Measurements from ENCODE around the gene MRPL34.

Gene MRPL34

GRCh38 chr19:17309198-17309964 is 3.7 kb downstream of the MRPL34 start, which contains the start of gene DDA1:
TSS of gene DDA1 (plus strand) at chr19:17309563. CDS start at chr19:17309655, 92 bp downstream.
- DNase-seq (ENCODE audit: low read depth in 1 of 2, low spot score in 1 of 2), result peak; percentile 89 to 97

GRCh38 chr19:17309965-17310461 is 4.3 kb downstream of the MRPL34 start:
- no peak for DNase-seq (ENCODE audit: low read depth in 1 of 2, low spot score in 1 of 2)

DNA sequence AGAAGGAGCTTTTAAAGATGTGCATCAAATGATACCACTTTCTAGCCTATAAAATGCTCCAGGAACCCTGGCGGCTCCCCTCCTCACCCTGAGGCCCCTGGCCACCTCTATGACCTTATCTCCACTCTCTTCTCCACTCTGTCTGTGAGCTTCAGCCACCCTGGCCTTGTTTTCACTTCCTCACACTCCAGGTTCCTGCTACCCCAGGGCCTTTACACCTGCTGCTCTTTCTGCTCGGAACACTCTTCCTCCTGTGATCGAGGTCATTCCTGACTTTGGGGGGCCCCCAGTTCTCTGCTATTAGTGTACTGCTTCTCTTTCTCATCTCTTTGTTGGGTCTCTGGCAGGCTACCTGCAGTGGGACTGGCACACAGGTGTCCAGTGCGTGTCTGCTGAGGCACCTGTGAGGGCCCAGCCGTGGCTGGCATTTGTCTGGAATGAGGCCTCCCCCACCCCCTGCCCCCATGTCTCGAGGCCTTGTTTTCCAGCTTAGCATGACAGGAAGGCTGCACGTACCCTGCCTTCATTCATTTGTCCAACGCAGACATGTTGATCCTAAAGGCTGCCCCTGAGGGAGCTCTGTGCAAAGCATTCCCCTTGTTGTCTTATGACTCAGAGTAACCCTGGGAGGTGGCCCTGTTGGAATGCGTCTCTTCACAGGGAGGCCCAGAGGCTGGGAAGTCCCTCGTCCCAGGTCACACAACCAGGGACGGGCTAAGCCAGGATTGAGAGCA is 6.0 kb downstream of the MRPL34 start:
- DNase-seq (ENCODE audit: low read depth in 1 of 2, low spot score in 1 of 2), result no peak

DNA sequence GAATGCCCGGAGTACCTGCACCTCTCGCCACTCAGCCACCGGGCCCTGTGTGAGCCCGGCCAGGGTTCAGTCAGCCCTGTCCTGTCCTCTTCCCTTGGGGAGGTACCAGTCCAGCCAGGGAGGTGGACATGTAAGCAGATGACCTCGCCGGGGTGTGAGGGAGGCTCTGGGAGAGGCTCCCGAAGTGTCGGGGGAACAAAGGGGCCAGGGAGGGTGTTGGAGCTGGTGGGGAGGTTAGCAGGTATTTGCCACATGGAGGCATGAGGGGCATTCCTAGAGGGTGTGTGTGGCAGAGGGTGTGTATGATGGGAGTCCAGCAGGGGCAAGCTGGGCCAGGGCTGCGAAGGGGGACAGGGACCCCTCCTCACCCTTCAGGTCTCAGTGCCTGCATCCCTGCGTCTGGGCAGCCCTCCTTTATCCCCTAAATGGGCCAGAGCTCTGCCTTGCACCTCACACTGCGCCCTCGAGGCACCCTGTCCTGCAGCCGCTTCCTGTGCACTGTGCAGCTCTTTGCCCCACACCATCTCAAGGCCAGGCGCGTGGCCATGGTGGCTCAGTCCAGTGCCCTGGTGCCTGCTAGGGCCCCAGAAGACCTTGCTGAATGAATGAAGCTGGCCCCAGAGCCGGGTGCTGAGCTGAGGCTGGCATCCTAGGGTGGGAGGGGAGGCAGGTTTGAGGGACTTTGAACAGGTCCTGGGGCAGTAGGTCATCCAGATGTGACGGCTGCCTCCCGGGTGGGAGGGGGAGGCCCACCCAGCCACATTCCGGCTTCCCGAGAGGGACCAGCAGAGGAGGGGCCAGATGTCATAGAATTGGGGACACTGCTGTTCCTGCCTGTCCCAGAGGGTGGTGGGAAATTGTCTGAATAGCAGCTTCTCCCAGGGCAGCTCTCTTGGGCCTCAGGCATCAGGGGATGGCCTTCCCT is 6.8 kb downstream of the MRPL34 start:
- DNase-seq (ENCODE audit: low read depth in 1 of 2, low spot score in 1 of 2), result no peak

DNA sequence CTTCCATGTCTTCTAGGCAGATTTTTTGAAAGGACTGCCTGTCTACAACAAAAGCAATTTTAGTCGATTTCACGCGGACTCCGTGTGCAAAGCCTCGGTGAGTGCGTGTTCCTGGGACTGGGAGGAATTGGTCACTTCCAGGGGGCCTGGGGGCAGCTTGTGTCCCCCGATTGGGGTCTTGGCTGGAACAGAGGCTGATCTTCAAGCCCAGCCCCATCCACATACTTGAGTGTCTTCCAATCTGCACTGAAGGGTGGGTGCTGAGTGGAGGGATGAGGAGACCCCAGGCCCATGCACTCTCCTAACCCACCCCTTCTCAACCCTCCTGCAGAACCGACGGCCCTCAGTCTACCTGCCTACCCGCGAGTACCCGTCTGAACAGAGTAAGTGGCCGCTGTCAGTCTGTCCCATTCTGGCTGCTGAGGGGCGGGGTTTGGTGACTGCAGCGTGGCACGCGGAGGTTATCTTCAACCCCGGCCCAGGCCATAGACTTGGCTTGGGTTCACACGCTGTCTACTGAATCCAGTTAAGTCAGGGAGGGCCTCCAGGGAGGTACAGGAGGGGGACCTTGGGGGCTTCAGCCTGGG is 8.4 kb downstream of the MRPL34 start:
- DNase-seq (ENCODE audit: low read depth in 1 of 2, low spot score in 1 of 2), result no peak

GRCh38 chr19:17318966-17319365 is 13.3 kb downstream of the MRPL34 start:
- DNase-seq (ENCODE audit: low read depth in 1 of 2, low spot score in 1 of 2), result no peak

GRCh38 chr19:17319473-17320238 is 14.0 kb downstream of the MRPL34 start:
- no peak for DNase-seq (ENCODE audit: low read depth in 1 of 2, low spot score in 1 of 2)

DNA sequence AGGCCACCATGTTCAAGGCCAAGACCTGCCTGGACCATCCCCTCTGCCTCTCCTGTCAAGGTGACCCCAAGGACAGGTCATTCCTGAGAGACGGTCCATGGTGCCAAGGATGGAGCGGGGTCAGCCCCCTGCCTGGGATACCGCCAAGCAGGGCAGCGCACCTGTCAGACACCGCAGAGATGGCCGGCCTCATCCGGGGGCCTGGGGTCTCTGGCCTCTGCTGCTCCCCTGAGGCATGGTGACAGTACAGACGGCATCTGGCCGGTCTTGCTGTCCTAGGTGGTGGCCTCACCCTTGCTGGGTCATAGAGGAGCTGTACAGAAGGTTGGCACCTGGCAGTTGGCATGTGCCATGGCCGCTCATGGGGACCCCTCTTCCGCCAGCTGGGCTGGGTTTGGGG is 14.8 kb downstream of the MRPL34 start:
- DNase-seq (ENCODE audit: low read depth in 1 of 2, low spot score in 1 of 2), result no peak

- no peak for DNase-seq (ENCODE audit: low read depth in 1 of 2, low spot score in 1 of 2)
Measured at GRCh38 chr19:17321655-17322489, 16.2 kb downstream of the MRPL34 start.

GRCh38 chr19:17322854-17323253 is 17.2 kb downstream of the MRPL34 start:
- no peak for DNase-seq (ENCODE audit: low read depth in 1 of 2, low spot score in 1 of 2)

DNA sequence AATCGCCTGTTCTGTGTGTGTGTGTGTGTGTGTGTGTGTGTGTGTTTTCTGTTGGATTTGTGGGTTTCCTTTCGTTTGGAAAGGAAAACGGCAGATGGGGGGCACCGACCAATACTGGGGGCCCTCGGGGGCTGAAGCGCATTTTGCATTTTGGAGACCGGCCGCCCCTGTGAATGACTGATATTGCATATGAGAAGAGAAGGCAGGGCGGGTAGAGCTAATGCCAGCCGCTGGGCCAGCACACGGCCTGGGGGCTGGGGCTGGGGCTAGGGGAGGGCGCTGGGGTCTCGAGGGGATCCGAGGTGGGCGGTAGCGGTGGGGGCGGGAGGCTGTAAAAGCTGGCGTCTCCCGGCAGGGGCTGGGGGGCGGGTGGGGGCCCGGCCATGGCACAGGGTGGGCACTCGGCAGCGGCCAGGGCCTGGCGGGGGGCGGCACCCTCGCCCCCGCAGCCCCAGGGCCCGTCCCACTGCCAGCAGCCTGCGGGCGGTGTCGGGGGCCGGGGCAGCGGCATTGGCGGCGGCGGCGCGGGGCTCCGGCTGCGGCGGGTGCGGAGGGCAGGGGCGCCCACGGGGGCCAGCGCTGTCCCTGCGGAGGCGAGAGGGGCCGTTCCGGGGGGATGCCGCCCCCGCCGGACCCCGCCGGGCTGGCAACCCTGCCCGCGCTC is 17.8 kb downstream of the MRPL34 start:
- no peak for DNase-seq (ENCODE audit: low read depth in 1 of 2, low spot score in 1 of 2)

GRCh38 chr19:17323964-17324332 is 18.3 kb downstream of the MRPL34 start:
- no peak for DNase-seq (ENCODE audit: low read depth in 1 of 2, low spot score in 1 of 2)

DNA sequence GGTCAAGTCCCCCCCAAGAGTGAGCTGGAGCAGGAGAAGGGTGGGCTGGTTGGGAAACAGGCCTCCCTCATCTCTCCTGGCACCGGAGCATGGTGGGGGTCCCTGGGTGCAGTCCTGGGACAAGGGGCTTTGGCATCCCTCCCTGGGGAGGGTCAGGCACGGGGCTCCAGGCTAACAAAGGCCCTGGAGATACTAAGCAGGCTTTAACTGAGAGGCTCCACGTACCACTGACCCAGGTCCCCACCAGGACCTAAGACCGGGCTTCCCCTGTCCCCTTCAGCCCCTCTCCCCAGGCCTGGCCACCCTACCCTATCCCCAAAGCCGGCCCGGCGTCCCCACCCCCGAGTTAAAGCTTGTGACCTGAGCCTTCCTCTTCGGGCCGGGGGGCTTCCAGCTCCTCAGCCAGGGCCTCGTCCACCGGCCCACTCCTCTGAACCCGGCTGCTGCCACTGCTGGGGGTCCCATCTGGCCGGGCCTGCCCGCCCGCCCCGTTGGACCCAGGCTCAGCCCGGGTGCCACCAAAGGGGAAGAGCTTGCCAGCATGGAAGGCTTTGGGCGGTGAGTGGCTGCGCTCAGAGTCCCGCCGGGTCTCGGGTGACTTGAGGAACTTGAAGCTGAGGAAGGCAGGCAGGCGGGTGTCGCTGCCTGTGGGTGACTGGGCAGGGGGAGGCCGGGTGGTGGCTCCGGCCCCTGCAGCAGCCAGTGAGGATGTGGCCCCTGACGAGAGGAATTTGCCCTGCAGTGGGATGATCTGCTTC is 18.9 kb downstream of the MRPL34 start:
- no peak for DNase-seq (ENCODE audit: low read depth in 1 of 2, low spot score in 1 of 2)

- DNase-seq (ENCODE audit: low read depth in 1 of 2, low spot score in 1 of 2), result no peak
Measured at GRCh38 chr19:17325133-17325532, 19.5 kb downstream of the MRPL34 start.

DNA sequence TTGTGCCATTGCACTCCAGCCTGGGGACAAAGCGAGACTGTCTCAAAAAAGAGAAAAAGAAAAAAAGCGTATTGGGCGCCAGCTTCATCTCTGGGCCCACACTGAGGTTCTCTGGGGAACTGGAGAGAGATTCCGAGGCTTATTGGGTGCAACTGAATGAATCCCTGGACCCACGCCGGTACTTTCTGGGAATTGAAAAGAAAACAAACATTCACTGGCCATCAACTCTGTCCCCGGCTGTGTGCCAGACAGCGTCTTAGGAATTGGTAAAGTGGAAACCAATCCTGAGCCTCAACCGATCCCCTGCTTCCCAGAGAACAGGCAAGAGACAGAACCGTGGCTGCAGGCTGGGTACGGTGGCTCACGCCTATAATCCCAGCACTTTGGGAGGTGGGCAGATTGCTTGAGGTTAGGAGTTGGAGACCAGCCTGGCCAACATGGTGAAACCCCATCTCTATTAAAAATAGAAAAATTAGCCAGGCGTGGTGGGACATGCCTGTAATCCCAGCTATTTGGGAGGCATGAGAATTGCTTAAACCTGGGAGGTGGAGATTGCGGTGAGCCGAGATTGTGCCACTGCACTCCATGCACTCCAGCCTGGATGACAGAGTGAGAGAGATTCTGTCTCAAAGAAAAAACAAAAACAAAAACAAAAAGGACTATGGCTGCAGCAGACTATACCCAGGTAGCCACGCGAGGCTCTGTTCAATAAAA is 20.4 kb downstream of the MRPL34 start:
- no peak for DNase-seq (ENCODE audit: low read depth in 1 of 2, low spot score in 1 of 2)

DNA sequence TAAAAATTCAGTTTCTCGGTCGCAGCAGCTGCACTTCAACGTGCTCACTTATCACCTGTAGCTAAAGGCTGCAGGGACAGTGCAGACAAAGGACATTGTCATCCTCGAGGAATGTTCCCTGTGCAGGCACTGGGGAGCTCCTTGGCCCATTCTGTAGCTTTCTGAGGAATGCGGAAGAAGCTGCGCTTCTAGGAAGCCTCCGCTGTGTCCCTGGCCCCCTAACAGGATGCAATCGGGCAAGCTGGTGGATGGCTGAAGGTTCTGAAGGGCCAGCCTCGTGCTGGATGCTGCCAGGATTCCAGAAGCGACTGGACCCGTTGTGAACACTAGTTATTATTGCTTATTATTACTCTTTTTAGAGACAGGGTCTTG is 20.9 kb downstream of the MRPL34 start:
- DNase-seq (ENCODE audit: low read depth in 1 of 2, low spot score in 1 of 2), result no peak

GRCh38 chr19:17327068-17327653 is 21.5 kb downstream of the MRPL34 start:
- no peak for DNase-seq (ENCODE audit: low read depth in 1 of 2, low spot score in 1 of 2)
